ENCODE data around the gene CYP4F22. TPM values are rescaled to one million over a fixed set of nuclear protein-coding genes. Genes with fewer than 3 reads are reported as not detected.
"Not testable (repeated sequence)": the region's sequence is repeated elsewhere in the genome, so short reads cannot be mapped to it uniquely, and the experiment has no call there.

CYP4F22 gene
- total and polyA plus RNA-seq, 12 donors = not detected

DNA sequence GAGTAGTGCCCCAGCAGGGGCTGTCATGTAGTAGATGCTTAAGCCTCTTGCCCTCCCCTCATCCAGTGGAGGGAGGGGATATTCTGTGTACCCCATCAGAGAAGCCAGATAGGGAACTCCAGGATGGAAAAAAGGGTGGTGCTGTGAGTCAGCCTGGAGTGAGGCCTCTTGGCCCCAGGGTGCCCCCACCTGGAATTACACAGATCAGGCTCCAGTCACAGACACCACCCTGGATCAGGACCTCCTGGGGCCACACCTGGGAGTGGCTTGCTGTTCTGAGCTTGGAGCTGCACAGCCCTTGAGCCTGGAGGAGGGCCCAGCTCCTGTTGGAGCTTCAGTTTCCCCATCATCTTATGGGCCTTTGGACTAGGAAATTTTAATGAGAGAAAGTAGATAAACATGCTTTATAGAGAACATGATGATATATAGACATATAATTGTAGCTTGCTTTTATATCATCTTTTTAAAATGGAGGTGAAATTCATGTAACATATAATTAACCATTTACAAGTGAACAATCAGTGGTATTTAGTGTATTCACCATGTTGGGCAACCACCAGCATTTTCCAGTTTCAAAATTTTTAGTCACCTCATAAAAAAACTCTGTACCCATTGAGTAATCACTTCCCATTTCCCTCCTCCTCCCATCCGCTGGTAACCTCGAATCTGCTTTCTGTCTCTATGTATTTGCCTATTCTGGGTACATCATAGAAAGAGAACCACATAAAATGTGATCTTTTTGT is 24.6 kb downstream of the CYP4F22 start:
- intact Hi-C loops (cut with DNase I) = no loop called here
- Histone ChIP-seq H3K9me3 (peaks cover 0 to 13% (median 0%) of the 10 kb centered on the region in 11 donors), H3K27ac (peak overlapping the region in 1 of 10 donors; percentile 32), H3K4me1 (peaks cover 0 to 11% (median 0%) of the 10 kb centered on the region in 9 donors), H3K36me3 (no peaks in the 10 kb centered on the region), H3K27me3 (peaks cover 0 to 46% (median 13%) of the 10 kb centered on the region in 7 donors), H3K4me3 (no peak overlapping the region)
- no peak for DNase-seq
- TF ChIP-seq, protein P1, sequence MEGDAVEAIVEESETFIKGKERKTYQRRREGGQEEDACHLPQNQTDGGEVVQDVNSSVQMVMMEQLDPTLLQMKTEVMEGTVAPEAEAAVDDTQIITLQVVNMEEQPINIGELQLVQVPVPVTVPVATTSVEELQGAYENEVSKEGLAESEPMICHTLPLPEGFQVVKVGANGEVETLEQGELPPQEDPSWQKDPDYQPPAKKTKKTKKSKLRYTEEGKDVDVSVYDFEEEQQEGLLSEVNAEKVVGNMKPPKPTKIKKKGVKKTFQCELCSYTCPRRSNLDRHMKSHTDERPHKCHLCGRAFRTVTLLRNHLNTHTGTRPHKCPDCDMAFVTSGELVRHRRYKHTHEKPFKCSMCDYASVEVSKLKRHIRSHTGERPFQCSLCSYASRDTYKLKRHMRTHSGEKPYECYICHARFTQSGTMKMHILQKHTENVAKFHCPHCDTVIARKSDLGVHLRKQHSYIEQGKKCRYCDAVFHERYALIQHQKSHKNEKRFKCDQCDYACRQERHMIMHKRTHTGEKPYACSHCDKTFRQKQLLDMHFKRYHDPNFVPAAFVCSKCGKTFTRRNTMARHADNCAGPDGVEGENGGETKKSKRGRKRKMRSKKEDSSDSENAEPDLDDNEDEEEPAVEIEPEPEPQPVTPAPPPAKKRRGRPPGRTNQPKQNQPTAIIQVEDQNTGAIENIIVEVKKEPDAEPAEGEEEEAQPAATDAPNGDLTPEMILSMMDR (IDR thresholded peaks at IDR 0.05) = no peak
- WGBS, 2 donors = 64 to 68% methylated on average over 2 of the region's 2 CpGs
- no peak for ATAC-seq

DNA sequence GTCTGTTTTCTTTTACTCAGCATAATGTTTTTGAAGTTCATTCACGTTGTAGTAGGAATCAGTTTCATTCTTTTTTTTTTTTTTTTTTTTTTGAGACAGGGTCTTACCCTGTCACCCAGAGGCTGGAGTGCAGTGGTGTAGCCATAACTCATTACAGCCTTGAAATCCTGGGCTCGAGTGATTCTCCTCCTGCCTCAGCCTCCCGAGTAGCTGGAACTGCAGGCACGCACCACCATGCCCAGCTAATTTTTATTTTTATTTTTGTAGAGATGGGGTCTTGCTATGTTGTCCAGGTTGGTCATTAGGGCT is 25.2 kb downstream of the CYP4F22 start:
- peaks cover 0 to 42% (median 13%) of the 10 kb centered on the region in 7 donors for H3K27me3 ChIP-seq
- intact Hi-C loops (cut with DNase I); DNase-seq; ATAC-seq; H3K27ac ChIP-seq; H3K36me3 ChIP-seq; H3K4me3 ChIP-seq: not testable (repeated sequence)
- H3K4me1 ChIP-seq = peaks cover 0 to 11% (median 0%) of the 10 kb centered on the region in 9 donors
- WGBS, 2 donors = 64 to 68% methylated on average over 4 of the region's 4 CpGs
- peaks cover 0 to 16% (median 1%) of the 10 kb centered on the region in 11 donors for H3K9me3 ChIP-seq

DNA sequence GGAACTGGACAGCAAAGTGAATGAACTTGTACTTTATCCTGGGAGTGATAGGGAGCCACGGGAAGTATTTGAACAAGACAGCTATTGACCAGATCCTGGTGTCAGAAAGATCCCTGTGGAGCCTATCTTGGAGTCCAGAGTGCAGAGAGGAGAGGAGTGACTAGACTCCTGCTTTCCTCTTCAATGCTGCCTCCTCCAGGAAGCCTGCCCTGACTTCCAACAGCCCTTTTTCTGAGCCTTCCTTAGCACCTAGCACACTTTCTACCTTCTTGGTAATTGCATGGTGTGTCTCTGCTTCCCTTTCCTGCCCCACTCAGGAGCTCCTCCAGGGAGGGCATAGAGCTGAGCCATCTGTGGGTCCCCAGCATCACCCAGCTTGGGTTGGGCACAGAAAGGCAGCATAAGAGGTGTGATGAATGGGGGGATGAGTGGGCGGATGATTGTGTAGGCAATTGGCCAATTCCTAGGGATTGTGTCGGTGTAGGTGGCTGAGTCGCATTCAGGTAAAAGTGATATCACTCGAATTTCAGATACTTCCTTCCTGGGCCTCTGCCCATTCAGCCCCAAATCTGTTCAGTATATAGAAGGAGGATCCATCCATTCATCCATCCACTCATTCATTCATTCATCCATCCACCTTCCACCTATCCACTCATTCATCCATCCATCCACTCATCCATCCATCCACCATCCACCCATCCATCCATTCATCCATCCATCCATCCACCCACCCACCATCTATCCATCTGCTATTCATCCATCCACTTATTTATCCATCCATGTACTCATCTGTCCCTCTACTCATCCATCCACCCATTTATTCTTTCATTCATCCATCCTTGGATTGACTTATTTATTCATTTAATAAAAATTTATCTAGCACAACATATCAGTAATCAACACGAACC is 26.9 kb downstream of the CYP4F22 start:
- TF ChIP-seq, protein P1 (IDR thresholded peaks at IDR 0.05) = no peak
- ATAC-seq (no peak), DNase-seq (no peak)
- Histone ChIP-seq H3K27me3 (peaks cover 0 to 42% (median 12%) of the 10 kb centered on the region in 7 donors), H3K4me1 (peaks cover 0 to 11% (median 0%) of the 10 kb centered on the region in 9 donors), H3K4me3 (no peak overlapping the region), H3K9me3 (peaks cover 0 to 26% (median 8%) of the 10 kb centered on the region in 11 donors), H3K36me3 (no peaks in the 10 kb centered on the region), H3K27ac (no peak overlapping the region)
- intact Hi-C loops (cut with DNase I) = no loop called here
- 53 to 76% methylated on average over 6 of the region's 6 CpGs for WGBS, 2 donors

DNA sequence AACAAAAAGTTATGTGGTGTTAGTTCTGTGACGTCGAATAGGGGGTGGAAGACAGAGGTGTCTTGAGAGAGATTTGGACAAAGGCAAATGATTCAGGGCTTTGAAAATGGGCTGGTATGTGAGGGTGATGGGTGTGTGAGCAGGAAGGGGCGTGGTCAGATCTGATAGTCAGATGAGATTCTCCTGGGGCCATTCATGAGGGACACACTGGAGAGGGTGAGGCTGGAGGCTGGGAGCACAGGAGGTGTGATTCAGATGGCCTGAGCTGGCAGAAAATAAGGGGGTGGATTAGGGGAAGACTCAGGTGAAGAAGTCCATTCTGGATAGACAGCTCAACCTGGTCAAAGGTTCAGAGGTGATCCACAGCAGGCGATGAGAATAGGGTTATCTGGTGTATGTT is 28.0 kb downstream of the CYP4F22 start:
- intact Hi-C loops (cut with DNase I) = no loop called here
- WGBS, 2 donors = 54 to 57% methylated on average over 4 of the region's 4 CpGs
- Histone ChIP-seq H3K4me3 (no peak overlapping the region), H3K27ac (no peak overlapping the region), H3K9me3 (peaks cover 0 to 23% (median 8%) of the 10 kb centered on the region in 11 donors), H3K36me3 (no peaks in the 10 kb centered on the region), H3K27me3 (peaks cover 0 to 35% (median 9%) of the 10 kb centered on the region in 7 donors), H3K4me1 (peaks cover 0 to 11% (median 0%) of the 10 kb centered on the region in 9 donors)
- DNase-seq (no peak), ATAC-seq (no peak)
- TF ChIP-seq, protein P1 (IDR thresholded peaks at IDR 0.05) = no peak
